Activated naive CD4-positive, alpha-beta T cell treated with anti-CD3 and anti-CD28 coated beads for 36 hours (primary cell): Measurements from ENCODE around the gene RCBTB1. TPM values are rescaled to one million over a fixed set of nuclear protein-coding genes. Genes with fewer than 3 reads are reported as not detected.
A peak's percentile ranks its signal among the peaks of the same experiment; 100 is the strongest.

Experiments used
- CTCF ChIA-PET: fragments of 350-600 bp; sonication (Branson Sonifier 250); formaldehyde crosslinking; loops from one replicate; lab custom pipeline; 2021; ENCODE audit warnings: antibody characterized with exemption; lab: Charles Lee
- DNase-seq: peaks from one replicate; pipeline ENCODE4 v3.0.0-alpha.2; 2020
- H3K27ac Mint-ChIP-seq: one replicate; pipeline ENCODE4 v1.8.0; 2021; ENCODE audit warnings: mild to moderate bottlenecking, mixed read lengths
- H3K27me3 Mint-ChIP-seq: one replicate; pipeline ENCODE4 v1.8.0; 2021; ENCODE audit warnings: low read depth, mixed read lengths
- H3K36me3 Mint-ChIP-seq: one replicate; pipeline ENCODE4 v1.8.0; 2021; ENCODE audit warnings: low read depth, mixed read lengths
- H3K4me1 Mint-ChIP-seq: one replicate; pipeline ENCODE4 v1.8.0; 2021; ENCODE audit warnings: low read depth, mixed read lengths
- H3K4me3 Mint-ChIP-seq: one replicate; pipeline ENCODE4 v1.8.0; 2021; ENCODE audit warnings: mild to moderate bottlenecking, moderate library complexity, mixed read lengths
- H3K9me3 Mint-ChIP-seq: one replicate; pipeline ENCODE4 v1.8.0; 2021; ENCODE audit warnings: mixed read lengths
- intact Hi-C: fragments of 100-400 bp; cut with micrococcal nuclease; formaldehyde crosslinking; loops from one replicate; pipeline ENCODE4 v1.15.1; 2023
- total RNA-seq, 2 experiments: library from RNA; stranded (reverse); gene quantifications; one replicate each; pipeline ENCODE4 v1.2.3, GENCODE V29; 2021

RCBTB1 gene
- 10 to 100 TPM; 17.8 to 19.2 TPM for total RNA-seq

DNA sequence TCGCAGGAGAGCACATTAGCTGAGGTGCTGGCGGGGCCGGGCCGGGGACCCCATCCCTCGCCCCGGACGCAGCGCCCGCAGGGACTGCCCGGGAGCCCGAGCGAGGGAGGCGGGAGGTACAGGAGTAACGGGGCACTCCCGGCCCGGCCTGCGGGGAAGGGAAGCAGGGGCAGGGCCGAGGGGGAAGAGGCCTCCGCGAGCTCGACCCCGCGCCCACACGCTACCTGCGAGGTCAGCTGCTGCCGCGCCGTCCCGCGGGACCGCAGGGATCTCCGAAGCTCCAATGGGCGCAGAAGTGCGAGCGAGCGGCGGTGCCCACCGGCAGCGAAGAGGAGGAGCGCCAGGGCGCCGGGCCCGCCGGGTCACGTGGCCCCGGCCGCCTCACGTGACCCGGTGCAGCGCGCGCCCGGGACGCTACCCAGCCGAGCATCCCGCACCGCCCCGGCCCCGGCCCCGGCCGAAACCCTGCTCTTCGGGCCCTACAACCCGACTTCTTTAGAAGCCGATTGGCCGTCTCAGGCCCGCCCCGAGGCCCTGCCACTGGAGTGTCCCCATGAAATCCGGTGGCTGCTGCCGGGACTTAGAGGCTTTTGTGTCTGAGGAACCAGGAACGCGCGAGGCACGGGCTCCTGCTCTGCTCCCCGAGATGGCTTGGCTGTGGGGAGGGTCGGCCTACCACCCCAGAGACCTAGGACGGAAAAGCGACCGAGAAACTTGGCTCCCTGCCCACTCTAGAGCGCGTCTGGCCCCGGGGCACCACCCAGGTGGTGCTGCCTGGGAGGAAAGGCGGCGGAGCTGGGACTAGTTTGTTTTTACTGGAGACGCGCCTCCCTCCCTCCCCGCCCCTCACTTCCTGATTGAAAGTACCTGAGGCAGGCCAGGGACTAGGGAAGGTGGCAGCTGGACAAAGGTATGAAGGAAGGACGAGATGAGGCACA, at the start of gene RCBTB1:
TSS of gene RCBTB1 (minus strand) at position 339 of the 938 bp plus-strand sequence. CDS start 18,279 bp downstream, outside the sequence.
- H3K27ac Mint-ChIP-seq = peak within 1 kb of the TSS; percentile 61
- intact Hi-C loops = loop anchor here (1.0 to 5.0 kb wide), 7 partner anchors 85 to 608 kb away; partner anchors contain the start of genes CAB39L, CDADC1, FNDC3A and KPNA3
- CTCF ChIA-PET = interaction anchor here (0.9 to 1.7 kb wide), 3 partner anchors 22 to 140 kb away, joined by 3 to 6 read pairs (median 4); no protein-coding TSS in a partner anchor

DNA sequence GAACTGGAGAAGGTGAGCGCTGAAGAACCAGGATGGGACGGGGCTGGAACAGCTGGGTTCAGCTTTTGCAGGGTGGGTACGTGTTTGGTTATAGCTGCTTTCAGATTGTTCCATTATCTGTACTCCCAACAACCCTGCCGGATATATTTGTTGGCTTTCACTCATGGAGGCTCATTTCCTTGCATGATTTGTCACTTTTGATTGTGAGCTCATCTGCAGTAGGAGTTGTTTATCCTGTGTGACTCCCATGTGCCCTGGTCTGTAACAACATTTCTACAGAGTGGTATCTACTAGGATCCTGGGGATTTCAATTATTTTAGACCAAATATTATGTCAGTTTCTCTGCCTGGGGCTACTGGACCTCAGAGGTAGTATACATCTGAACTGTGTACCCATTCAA, 48.4 kb upstream of the RCBTB1 start:
- intact Hi-C loops = no loop called here
- no peaks in the 10 kb centered on the region for H3K9me3 Mint-ChIP-seq
- H3K36me3 Mint-ChIP-seq = no peaks in the 10 kb centered on the region
- no peak overlapping the region for H3K4me3 Mint-ChIP-seq
- H3K27ac Mint-ChIP-seq = no peak overlapping the region
- peaks cover 11% of the 10 kb centered on the region for H3K4me1 Mint-ChIP-seq
- no peak for DNase-seq
- CTCF ChIA-PET = interaction anchor here (1.0 kb wide), 1 partner anchor 212 kb away, joined by 3 read pairs; no protein-coding TSS in a partner anchor
- H3K27me3 Mint-ChIP-seq = no peaks in the 10 kb centered on the region

More for the DNA sequence above, at the start of gene RCBTB1:
- Mint-ChIP-seq H3K4me3 (peak within 1 kb of the TSS; percentile 88), H3K9me3 (no peaks in the 10 kb centered on the region), H3K4me1 (peaks cover 25% of the 10 kb centered on the region), H3K36me3 (peaks cover 16% of the 10 kb centered on the region), H3K27me3 (no peaks in the 10 kb centered on the region)
- peak; percentile 56 for DNase-seq

DNA sequence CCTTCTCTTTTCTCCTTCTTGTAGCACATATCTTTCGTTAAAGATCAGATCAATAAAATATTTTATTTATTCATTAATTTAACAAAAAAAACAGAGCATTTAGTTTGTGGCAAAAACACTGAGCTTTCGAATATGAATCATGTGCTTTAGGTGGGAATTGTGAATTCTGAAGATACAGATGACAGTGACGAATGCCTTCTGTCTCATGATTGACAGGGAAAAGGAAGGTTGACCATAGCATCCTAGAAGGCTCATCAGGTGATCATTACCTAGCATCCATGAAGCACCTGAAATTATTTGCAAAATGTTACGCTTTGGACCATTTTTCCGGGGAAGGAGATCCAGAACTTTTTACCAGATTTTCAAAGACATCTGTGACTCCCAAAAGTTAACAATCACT, 46.8 kb upstream of the RCBTB1 start:
- intact Hi-C loops = no loop called here

GRCh38 chr13:49630580-49630979, 45.2 kb upstream of the RCBTB1 start:
- no peaks in the 10 kb centered on the region for H3K9me3 Mint-ChIP-seq
- H3K4me1 Mint-ChIP-seq = peaks cover 18% of the 10 kb centered on the region
- CTCF ChIA-PET = no interaction called here
- no peak overlapping the region for H3K4me3 Mint-ChIP-seq
- H3K27me3 Mint-ChIP-seq = no peaks in the 10 kb centered on the region
- DNase-seq = no peak
- intact Hi-C loops = no loop called here
- H3K27ac Mint-ChIP-seq = no peak overlapping the region
- no peaks in the 10 kb centered on the region for H3K36me3 Mint-ChIP-seq

More for the DNA sequence above, 46.8 kb upstream of the RCBTB1 start:
- Mint-ChIP-seq H3K4me3 (no peak overlapping the region), H3K27me3 (no peaks in the 10 kb centered on the region), H3K27ac (no peak overlapping the region), H3K9me3 (no peaks in the 10 kb centered on the region), H3K36me3 (no peaks in the 10 kb centered on the region), H3K4me1 (peaks cover 22% of the 10 kb centered on the region)
- CTCF ChIA-PET = interaction anchor here (0.7 kb wide), 1 partner anchor 120 kb away, joined by 3 read pairs; no protein-coding TSS in a partner anchor
- no peak for DNase-seq

- no peak for DNase-seq
- intact Hi-C loops = no loop called here
- CTCF ChIA-PET = no interaction called here
- Mint-ChIP-seq H3K27ac (no peak overlapping the region), H3K9me3 (no peaks in the 10 kb centered on the region), H3K27me3 (no peaks in the 10 kb centered on the region), H3K36me3 (no peaks in the 10 kb centered on the region), H3K4me3 (no peak overlapping the region), H3K4me1 (peaks cover 15% of the 10 kb centered on the region)
These were observed 44.6 kb upstream of the RCBTB1 start for GRCh38 chr13:49629947-49630346.

DNA sequence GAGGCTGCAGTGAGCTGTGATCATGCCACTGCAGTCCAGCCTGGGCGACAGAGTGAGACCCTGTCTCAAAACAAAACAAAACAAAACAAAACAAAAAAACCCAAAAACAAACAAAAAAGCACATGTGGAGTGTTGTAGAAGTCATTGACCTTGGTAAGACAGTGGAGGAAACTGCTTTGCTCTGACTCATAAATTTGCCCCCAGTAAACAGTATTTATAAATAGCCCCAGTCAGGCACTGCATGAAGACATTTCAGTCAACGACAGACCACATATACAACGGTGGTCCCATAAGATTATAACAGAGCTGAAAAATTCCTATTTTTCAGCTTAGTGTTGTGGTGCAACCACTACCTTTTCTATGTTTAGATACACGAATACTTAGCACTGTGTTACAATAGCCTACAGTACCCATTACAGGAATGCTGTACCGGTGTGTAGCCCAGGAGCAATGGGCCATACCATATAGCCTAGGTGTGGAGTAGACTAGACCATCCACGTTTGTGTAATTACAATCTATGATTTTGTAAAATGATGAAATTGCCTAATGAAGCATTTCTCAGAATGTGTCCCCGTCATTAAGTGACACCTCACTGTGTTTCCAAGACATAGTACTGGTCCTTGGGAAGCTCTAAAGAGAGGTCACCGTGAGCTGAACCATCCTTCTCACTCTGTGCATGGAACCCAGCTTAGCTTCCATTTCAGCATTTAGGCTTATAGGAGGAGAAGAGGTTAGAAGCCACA, 44.0 kb upstream of the RCBTB1 start:
- Mint-ChIP-seq H3K4me1 (peaks cover 15% of the 10 kb centered on the region), H3K27ac (no peak overlapping the region), H3K36me3 (no peaks in the 10 kb centered on the region), H3K27me3 (no peaks in the 10 kb centered on the region), H3K9me3 (no peaks in the 10 kb centered on the region), H3K4me3 (peak overlapping the region; percentile 77)
- no peak for DNase-seq
- intact Hi-C loops = no loop called here
- CTCF ChIA-PET = interaction anchor here (1.5 kb wide), 1 partner anchor 15 kb away, joined by 3 read pairs; no protein-coding TSS in a partner anchor

DNA sequence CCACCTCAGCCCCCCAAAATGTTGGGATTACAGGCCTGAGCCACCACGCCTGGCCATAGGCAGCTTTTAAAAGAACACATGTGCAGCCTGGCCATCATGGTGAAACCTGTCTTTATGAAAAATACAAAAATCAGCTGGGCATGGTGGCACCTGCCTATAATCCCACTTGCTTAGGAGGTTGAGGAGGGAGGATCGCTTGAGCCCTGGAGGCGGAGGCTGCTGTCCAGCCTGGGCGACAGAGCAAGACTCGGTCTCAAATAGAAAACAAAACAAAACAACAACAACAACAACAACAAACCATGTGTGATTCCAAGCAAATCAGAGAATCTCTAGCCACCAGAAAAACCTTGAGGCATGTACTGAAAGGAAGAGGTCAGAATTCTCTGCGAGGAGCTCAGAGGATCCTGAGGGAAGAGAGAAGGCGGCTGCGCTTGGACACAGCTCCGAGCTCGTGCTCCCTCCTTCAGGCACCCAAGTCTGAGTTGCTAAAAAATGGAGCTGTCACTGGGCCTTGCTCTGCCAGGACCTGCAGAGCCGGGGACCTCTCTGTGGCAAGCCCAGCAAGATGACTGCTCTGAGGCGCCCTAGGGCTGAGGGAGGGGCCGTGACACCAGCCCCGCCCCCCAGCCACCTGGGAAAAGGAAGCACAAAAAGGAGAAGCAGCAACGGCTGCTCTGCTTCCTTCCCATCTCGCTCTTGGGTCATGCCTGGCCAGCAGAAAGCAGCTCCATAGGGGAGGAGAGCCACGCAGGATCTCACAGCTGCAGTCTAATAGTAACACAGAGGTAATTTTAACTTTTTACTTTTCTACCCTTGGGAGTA, 42.7 kb upstream of the RCBTB1 start, which contains the start of gene ARL11:
TSS of gene ARL11 (plus strand) at position 677 of the 822 bp plus-strand sequence. CDS start 1,941 bp downstream, outside the sequence.
- peak; percentile 79 for DNase-seq
- Mint-ChIP-seq H3K36me3 (no peaks in the 10 kb centered on the region), H3K27me3 (no peaks in the 10 kb centered on the region), H3K4me3 (peak within 1 kb of the TSS; percentile 77), H3K27ac (no peak within 1 kb of the TSS), H3K4me1 (peaks cover 15% of the 10 kb centered on the region), H3K9me3 (no peaks in the 10 kb centered on the region)
- CTCF ChIA-PET = interaction anchor here (0.5 to 1.5 kb wide), 3 partner anchors 13 to 143 kb away, joined by 3 read pairs; no protein-coding TSS in a partner anchor
- intact Hi-C loops = no loop called here

GRCh38 chr13:49625392-49626079, 40.2 kb upstream of the RCBTB1 start:
- intact Hi-C loops = no loop called here
- peaks cover 15% of the 10 kb centered on the region for H3K4me1 Mint-ChIP-seq
- H3K27ac Mint-ChIP-seq = no peak overlapping the region
- CTCF ChIA-PET = no interaction called here
- H3K36me3 Mint-ChIP-seq = no peaks in the 10 kb centered on the region
- H3K27me3 Mint-ChIP-seq = no peaks in the 10 kb centered on the region
- DNase-seq = no peak
- no peaks in the 10 kb centered on the region for H3K9me3 Mint-ChIP-seq
- no peak overlapping the region for H3K4me3 Mint-ChIP-seq

DNA sequence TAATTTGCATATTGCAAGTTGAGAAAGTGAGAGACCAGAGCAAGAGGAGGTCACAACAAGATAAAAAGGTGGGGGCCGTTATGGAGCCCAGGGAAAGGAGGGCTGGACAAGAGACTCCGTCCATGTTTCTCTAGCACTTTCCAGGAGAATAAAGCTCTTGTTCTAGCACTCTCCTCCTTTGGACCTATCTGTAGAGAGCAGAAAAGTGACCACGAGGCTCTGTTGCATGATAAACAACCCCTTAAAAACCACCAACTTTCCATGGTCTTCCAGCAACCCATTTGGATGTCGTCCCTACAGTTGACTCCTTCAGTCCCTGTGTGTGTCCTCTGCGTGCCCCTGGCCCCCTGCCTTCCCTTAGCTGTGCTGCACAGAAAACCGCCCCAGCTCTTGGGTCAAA, 38.9 kb upstream of the RCBTB1 start:
- no peak overlapping the region for H3K27ac Mint-ChIP-seq
- no peak overlapping the region for H3K4me3 Mint-ChIP-seq
- CTCF ChIA-PET = interaction anchor here (0.5 to 1.6 kb wide), 2 partner anchors 12 to 14 kb away, joined by 3 to 4 read pairs; no protein-coding TSS in a partner anchor
- peaks cover 17% of the 10 kb centered on the region for H3K4me1 Mint-ChIP-seq
- DNase-seq = no peak
- intact Hi-C loops = no loop called here
- H3K9me3 Mint-ChIP-seq = no peaks in the 10 kb centered on the region
- no peaks in the 10 kb centered on the region for H3K36me3 Mint-ChIP-seq
- no peaks in the 10 kb centered on the region for H3K27me3 Mint-ChIP-seq

GRCh38 chr13:49622174-49622946, 37.0 kb upstream of the RCBTB1 start:
- no peak overlapping the region for H3K27ac Mint-ChIP-seq
- H3K4me3 Mint-ChIP-seq = no peak overlapping the region
- no peaks in the 10 kb centered on the region for H3K36me3 Mint-ChIP-seq
- DNase-seq = no peak
- CTCF ChIA-PET = no interaction called here
- intact Hi-C loops = no loop called here
- peaks cover 3% of the 10 kb centered on the region for H3K4me1 Mint-ChIP-seq
- H3K9me3 Mint-ChIP-seq = no peaks in the 10 kb centered on the region
- H3K27me3 Mint-ChIP-seq = peaks cover 4% of the 10 kb centered on the region
